K562 (cell line): ENCODE data around the gene ZDHHC22. TPM values are rescaled to one million over a fixed set of nuclear protein-coding genes. Genes with fewer than 3 reads are reported as not detected.

Source experiments
- CBX5 ChIP-seq: IDR thresholded peaks from 2 replicates; pipeline ENCODE4 v1.6.1; 2014; ENCODE audit warnings: low read depth, borderline replicate concordance
- NFATC3 ChIP-seq: fragments of 450-650 bp; IDR thresholded peaks from 2 replicates; pipeline ENCODE4 v1.6.1; 2017; ENCODE audit warnings: mild to moderate bottlenecking
- ZBTB49 ChIP-seq: sonication (generic); formaldehyde crosslinking; IDR thresholded peaks from 2 replicates; pipeline ENCODE4 v1.8.0; 2022; ENCODE audit warnings: missing genetic modification reagents, mild to moderate bottlenecking, borderline replicate concordance
- ZFX ChIP-seq: sonication (generic); formaldehyde crosslinking; IDR thresholded peaks from 2 replicates; pipeline ENCODE4 v1.8.0; 2022; ENCODE audit warnings: mild to moderate bottlenecking, missing genetic modification reagents, moderate library complexity
- polyA plus RNA-seq, 8 experiments: library from polyadenylated mRNA; depleted of rRNA in 4 of 8; stranded (reverse) in 5 of 8; unstranded in 3 of 8; fragments of >200 nt; fragmentation: Nextera tagmentation in 2 of 8; fragmentation: Illumina TruSeq in 1 of 8; extraction: Ambion mirVana in 2 of 8; extraction: Trizol in 1 of 8; gene quantifications; 2 replicates each; pipeline versions ENCODE4 v1.2.1 to v1.2.3, GENCODE V29; 2011 to 2014; ENCODE audit warnings: inconsistent platforms in 1 of 8, missing spikeins in 1 of 8
- total RNA-seq, 7 experiments: library from RNA; depleted of rRNA in 6 of 7; stranded (reverse); fragments of >200 nt in 6 of 7; fragmentation: Illumina TruSeq in 2 of 7; extraction: Trizol in 2 of 7; gene quantifications; 2 replicates each; pipeline versions ENCODE4 v1.2.1 to v1.2.3, GENCODE V29; 2011 to 2021; ENCODE audit warnings: low replicate concordance in 1 of 7
- TF ChIP-seq, protein P1 (sequence below): IDR thresholded peaks from 2 replicates; pipeline ENCODE4 v1.6.1; 2011; ENCODE audit warnings: borderline replicate concordance, low read depth, mild to moderate bottlenecking, moderate library complexity, low read length; ENCODE audit not compliant: insufficient read depth, poor library complexity, severe bottlenecking

ZDHHC22 gene
- total and polyA plus RNA-seq, 9 of the 15 experiments (the other 6 are each of a cell fraction or from before 2014, with no cell fraction given) = not detected

DNA sequence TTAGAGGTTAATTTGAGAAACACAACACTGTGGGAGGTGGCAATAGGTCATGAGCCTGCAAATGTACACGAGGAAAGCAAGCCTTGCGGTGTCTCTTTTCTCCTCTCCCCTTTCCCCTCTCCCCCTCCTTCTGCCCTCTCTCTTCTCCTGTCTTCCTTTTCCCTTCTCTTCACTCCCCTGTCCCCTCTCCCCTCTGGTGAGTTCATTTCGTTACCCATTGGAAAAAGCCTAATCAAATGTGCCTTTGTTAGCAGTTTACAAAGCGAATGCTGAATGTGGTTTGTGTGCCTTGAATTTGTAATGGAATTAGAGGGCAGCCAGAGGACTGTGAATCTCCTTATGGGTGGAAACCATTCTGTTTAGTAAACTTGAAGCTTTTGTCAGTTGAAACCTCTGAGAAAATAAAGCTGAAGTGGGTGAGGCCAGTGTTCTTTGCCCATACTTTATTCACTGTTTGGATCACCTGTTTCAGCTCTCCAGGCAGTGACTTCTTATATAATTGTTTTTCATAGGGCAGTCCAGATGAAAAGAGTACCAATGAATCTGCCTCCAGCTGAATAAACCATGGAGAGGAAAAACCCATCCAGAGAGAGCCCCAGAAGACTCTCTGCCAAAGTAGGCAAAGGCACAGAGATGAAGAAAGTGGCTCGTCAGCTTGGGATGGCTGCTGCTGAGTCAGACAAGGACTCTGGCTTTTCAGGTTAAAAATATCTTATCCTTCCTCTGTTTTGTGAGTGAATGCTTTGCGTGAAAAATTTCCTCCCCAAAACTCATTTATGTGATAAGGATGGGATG, 36.2 kb downstream of the ZDHHC22 start (continued):
- TF ChIP-seq ZBTB49 (CRISPR knock-in tag) = no peak
- TF ChIP-seq ZFX (CRISPR knock-in tag) = no peak
- TF ChIP-seq, protein P1, sequence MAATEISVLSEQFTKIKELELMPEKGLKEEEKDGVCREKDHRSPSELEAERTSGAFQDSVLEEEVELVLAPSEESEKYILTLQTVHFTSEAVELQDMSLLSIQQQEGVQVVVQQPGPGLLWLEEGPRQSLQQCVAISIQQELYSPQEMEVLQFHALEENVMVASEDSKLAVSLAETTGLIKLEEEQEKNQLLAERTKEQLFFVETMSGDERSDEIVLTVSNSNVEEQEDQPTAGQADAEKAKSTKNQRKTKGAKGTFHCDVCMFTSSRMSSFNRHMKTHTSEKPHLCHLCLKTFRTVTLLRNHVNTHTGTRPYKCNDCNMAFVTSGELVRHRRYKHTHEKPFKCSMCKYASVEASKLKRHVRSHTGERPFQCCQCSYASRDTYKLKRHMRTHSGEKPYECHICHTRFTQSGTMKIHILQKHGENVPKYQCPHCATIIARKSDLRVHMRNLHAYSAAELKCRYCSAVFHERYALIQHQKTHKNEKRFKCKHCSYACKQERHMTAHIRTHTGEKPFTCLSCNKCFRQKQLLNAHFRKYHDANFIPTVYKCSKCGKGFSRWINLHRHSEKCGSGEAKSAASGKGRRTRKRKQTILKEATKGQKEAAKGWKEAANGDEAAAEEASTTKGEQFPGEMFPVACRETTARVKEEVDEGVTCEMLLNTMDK = no peak
- no peak for TF ChIP-seq NFATC3
- TF ChIP-seq CBX5 = no peak
